HG03558 (cell line): Measurements from ENCODE around the gene OMG.
"Not testable (repeated sequence)": the region's sequence is repeated elsewhere in the genome, so short reads cannot be mapped to it uniquely, and the experiment has no call there.

Experiments used
- ATAC-seq: cut with Tn5 transposase; IDR thresholded peaks from one replicate; pipeline ENCODE4 v1.9.1; 2021; ENCODE audit warnings: moderate number of reproducible peaks; ENCODE audit not compliant: unreplicated experiment; ENCODE audit errors: extremely low read depth

Gene OMG

DNA sequence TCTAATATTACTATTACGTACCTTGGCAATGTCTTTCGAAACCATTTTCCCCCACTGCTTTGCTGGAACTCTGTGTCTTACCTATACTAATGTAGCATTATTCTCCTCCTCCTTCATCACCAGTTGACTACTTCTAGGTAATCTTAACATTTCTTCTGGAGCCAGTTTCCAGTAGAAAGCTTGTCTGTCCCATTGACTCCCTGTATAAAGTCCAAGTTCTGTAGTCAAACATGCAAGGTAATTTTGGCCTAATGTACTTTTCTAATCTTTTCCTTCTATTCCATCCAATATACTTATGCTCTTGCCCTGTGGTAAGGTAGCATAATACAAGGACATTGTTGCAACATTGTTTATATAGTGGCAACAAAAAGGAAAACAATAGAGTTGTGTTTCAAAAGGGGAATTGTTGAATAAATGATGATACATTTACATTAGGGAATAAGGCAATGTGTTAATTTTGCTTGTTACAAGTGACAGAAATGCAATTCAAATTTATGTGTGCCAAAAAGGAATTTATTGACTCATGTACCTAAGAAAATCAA, 27.9 kb downstream of the OMG start:
- no peak for ATAC-seq

- ATAC-seq = no peak
These were observed 31.0 kb downstream of the OMG start for GRCh38 chr17:31266042-31266441.

GRCh38 chr17:31262923-31263322, 34.1 kb downstream of the OMG start:
- ATAC-seq = not testable (repeated sequence)

GRCh38 chr17:31261601-31262000, 35.4 kb downstream of the OMG start:
- no peak for ATAC-seq

DNA sequence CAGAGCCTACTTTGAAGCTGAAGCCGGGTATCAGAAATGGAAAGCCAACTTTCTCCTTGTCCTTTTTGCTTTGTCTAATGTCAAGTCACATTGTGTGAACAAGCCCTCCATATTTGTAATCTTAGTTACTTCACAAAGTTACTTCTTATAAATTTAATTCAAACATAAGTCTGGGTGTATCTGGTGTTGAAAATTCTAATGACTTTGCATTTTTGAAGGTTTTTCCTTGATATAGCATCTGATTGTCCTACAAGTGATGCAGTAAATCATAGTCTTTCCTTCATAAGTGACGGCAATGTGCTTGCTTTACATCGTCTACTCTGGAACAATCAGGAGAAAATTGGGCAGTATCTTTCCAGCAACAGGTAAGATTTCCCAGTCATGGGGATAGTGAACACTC, 36.9 kb downstream of the OMG start:
- no peak for ATAC-seq

- no peak for ATAC-seq
These were observed 40.1 kb downstream of the OMG start for GRCh38 chr17:31256936-31257335.

GRCh38 chr17:31254654-31255053, 42.4 kb downstream of the OMG start:
- ATAC-seq = no peak

DNA sequence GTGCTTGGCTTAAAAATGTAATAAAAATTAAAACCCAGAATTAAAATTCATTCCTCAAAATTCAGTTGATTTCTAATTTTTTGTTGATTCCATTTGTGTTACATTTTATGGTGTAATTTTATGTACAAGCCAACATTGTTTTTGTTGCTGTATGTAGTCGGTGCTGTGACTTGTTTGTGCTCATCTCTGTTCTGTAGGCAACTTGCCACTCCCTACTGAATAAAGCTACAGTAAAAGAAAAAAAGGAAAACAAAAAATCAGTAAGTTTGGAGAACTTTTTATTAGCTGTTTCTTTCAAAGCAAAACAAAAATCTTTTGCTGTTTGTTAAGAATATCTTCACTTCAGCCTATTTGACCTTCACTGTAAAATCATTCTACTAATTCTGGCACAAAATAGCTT, 44.3 kb downstream of the OMG start:
- ATAC-seq = no peak

DNA sequence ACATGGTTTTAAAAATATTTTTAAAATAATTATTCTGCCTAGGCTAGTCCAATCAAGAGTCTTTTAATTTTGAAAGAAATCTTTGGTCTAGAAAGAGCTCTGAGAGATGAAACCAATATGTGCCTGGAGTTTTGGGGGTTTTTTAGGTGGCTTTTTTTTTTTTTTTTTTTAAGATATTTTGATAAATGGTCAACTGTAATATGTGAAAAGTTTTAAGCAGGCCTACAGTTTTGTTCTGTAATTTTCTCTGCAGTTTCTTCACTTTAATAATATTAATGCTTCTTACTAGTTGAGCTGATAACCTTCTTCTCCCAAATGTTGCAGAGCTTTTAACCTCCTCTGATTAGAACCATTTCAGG, 45.1 kb downstream of the OMG start:
- ATAC-seq = no peak

- ATAC-seq = no peak
These were observed 45.7 kb downstream of the OMG start for GRCh38 chr17:31251105-31251969.

DNA sequence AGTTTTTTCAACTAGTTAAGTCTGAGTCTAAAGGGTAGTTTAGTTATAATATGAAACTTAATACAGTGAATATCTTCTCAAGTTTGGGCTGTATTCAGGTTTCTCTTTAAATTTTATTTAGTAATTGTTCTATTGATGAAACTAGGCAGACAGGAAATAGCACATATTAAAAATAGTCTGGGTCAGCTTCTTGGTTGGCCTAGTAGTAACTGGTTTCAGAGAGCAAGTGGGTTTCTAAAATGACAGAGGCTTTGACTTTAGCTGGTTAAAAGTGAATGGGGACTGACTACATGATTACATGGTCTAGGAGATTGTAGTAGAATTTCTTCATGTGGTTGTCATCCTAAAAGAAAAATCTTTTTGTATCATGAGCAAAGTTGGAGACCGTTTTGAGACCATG, 46.8 kb downstream of the OMG start:
- no peak for ATAC-seq

DNA sequence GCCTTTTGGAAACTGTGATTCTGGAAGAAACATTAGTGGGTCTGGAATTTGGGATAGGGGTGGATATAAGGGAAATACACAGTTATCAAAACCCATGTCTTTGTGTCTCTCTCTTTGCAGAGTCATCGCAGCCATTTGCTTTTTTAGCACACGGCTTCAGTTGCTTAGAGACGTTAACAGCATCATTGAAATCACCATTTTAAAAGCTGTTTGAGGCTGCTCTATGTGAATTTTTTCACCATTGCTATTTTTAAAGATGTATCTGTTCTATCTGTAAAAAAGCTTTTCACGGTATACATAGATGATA, 47.3 kb downstream of the OMG start:
- no peak for ATAC-seq

GRCh38 chr17:31248986-31249834, 47.8 kb downstream of the OMG start:
- no peak for ATAC-seq
